Measurements from ENCODE around the gene MKX. TPM values are rescaled to one million over a fixed set of nuclear protein-coding genes. Genes with fewer than 3 reads are reported as not detected.

Gene MKX
- total RNA-seq, 3 donors from 2014 or later: 1.4 to 2.3 (median 1.8) TPM

DNA sequence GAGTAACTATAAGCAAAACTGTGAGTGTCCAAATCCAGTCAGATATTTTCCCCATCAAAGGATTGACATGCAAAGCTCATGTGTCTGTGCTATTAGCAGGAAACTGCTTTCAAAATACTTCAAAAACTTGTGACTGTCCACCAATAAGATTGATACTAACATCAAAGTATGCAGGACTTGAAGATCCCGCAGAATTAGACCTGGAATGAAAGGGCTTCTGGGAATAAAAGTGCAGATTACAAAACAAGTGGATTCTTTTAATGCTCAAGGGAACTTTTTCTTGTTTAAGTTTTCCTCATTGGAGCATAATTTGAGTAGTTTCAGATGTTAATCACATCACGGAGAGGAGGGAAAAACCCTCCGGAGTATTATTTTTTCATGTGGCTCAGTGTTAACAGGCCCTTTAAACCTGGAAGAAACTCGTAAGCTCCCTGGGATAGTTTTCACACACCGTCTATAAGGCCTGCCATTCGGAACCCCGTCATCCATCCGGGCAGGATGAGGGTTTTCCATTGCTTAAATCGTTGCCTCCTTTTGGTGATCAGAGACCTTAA, 33.9 kb upstream of the MKX start:
- Histone ChIP-seq H3K27me3 (peaks cover 0 to 3% of the 10 kb centered on the region in 2 donors), H3K27ac (no peak overlapping the region), H3K9me3 (peaks cover 6% of the 10 kb centered on the region in 2 donors), H3K4me3 (no peak overlapping the region), H3K4me1 (no peaks in the 10 kb centered on the region), H3K36me3 (no peaks in the 10 kb centered on the region)
- no peak for TF ChIP-seq POLR2AphosphoS5 (IDR thresholded peaks at IDR 0.05)
- no peak for TF ChIP-seq POLR2A (IDR thresholded peaks at IDR 0.05)
- TF ChIP-seq, protein P1, sequence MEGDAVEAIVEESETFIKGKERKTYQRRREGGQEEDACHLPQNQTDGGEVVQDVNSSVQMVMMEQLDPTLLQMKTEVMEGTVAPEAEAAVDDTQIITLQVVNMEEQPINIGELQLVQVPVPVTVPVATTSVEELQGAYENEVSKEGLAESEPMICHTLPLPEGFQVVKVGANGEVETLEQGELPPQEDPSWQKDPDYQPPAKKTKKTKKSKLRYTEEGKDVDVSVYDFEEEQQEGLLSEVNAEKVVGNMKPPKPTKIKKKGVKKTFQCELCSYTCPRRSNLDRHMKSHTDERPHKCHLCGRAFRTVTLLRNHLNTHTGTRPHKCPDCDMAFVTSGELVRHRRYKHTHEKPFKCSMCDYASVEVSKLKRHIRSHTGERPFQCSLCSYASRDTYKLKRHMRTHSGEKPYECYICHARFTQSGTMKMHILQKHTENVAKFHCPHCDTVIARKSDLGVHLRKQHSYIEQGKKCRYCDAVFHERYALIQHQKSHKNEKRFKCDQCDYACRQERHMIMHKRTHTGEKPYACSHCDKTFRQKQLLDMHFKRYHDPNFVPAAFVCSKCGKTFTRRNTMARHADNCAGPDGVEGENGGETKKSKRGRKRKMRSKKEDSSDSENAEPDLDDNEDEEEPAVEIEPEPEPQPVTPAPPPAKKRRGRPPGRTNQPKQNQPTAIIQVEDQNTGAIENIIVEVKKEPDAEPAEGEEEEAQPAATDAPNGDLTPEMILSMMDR (IDR thresholded peaks at IDR 0.05): no peak
- intact Hi-C loops (cut with DNase I; ENCODE audit: low total_unique reads): no loop called here
- no peak for DNase-seq (ENCODE audit: low spot score in 2 of 2)

DNA sequence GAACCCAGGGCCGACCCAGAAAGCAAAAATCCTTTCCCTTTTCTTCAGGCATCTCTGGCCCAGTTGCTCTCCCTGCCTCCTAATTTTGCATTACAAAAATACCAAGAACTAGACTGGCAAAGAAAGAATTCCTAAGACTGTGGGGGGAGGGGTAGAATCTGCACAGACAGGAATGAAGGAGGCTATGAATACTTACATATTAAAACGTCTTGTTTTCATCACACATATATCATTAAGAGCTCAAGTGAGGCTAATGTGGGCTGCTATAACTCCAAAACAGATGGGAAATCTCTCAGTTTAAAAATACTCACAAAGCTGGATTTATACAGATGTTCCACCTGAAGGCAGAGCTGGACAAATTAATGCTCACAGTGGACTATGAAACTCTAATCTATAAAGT, 29.2 kb upstream of the MKX start:
- Histone ChIP-seq H3K9me3 (no peaks in the 10 kb centered on the region), H3K27me3 (peaks cover 0 to 9% of the 10 kb centered on the region in 2 donors), H3K36me3 (no peaks in the 10 kb centered on the region), H3K4me1 (no peaks in the 10 kb centered on the region), H3K4me3 (no peak overlapping the region), H3K27ac (no peak overlapping the region)
- DNase-seq (ENCODE audit: low spot score in 2 of 2): no peak
- TF ChIP-seq, protein P1 (IDR thresholded peaks at IDR 0.05): no peak
- TF ChIP-seq POLR2A (IDR thresholded peaks at IDR 0.05) (no peak), POLR2AphosphoS5 (IDR thresholded peaks at IDR 0.05) (no peak)
- intact Hi-C loops (cut with DNase I; ENCODE audit: low total_unique reads): no loop called here

DNA sequence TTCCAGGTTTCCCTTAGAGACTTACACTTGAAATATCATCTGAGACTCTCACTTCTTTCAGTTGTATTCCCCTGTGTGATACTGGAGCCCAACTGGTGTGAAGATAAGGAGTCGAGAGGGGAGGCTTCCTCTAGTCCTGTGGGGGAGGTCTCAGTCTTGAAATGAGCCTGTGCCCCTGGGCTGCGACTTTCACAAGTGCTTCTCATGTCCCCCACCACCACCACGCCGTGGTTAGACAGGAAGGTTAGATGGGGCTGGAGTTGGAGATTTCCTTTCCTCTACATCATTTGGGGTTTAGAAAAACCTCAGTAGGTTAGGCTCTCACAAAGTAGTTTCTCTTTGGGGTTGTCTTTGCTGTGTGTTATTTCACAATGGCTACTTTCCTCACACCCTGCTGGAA, 25.6 kb upstream of the MKX start:
- TF ChIP-seq, protein P1 (IDR thresholded peaks at IDR 0.05): no peak
- TF ChIP-seq POLR2AphosphoS5 (IDR thresholded peaks at IDR 0.05) (no peak), POLR2A (IDR thresholded peaks at IDR 0.05) (no peak)
- no peak overlapping the region for H3K4me3 ChIP-seq
- no peaks in the 10 kb centered on the region for H3K36me3 ChIP-seq
- no peak overlapping the region for H3K27ac ChIP-seq
- intact Hi-C loops (cut with DNase I; ENCODE audit: low total_unique reads): no loop called here
- H3K4me1 ChIP-seq: no peaks in the 10 kb centered on the region
- no peak for DNase-seq (ENCODE audit: low spot score in 2 of 2)
- peaks cover 0 to 9% of the 10 kb centered on the region in 2 donors for H3K27me3 ChIP-seq
- H3K9me3 ChIP-seq: no peaks in the 10 kb centered on the region

DNA sequence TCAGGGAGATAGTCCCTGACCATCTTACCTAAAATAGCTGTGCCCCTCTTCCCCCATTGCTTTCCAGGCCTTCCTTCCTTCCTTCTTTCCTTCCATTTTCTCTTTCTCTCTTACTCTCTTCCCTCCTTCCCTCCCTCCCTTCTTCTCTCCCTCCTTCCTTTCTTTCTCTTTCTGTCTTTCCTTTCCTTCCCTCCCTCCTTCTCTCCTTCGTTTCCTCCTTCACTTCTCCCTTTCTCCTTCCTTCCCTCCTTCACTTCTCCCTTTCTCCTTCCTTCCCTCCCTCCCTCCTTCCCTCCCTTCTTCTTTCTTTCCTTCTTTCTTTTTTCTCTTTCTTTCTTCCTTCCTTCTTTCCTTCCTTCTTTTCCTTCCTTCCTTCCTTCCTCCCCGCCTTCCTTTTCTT, 24.6 kb upstream of the MKX start:
- peaks cover 0 to 6% of the 10 kb centered on the region in 2 donors for H3K27me3 ChIP-seq
- H3K36me3 ChIP-seq: no peaks in the 10 kb centered on the region
- no peak overlapping the region for H3K27ac ChIP-seq
- intact Hi-C loops (cut with DNase I; ENCODE audit: low total_unique reads): no loop called here
- H3K4me1 ChIP-seq: no peaks in the 10 kb centered on the region
- no peak overlapping the region for H3K4me3 ChIP-seq
- no peak for DNase-seq (ENCODE audit: low spot score in 2 of 2)
- TF ChIP-seq, protein P1 (IDR thresholded peaks at IDR 0.05): no peak
- TF ChIP-seq POLR2AphosphoS5 (IDR thresholded peaks at IDR 0.05) (no peak), POLR2A (IDR thresholded peaks at IDR 0.05) (no peak)
- H3K9me3 ChIP-seq: no peaks in the 10 kb centered on the region

DNA sequence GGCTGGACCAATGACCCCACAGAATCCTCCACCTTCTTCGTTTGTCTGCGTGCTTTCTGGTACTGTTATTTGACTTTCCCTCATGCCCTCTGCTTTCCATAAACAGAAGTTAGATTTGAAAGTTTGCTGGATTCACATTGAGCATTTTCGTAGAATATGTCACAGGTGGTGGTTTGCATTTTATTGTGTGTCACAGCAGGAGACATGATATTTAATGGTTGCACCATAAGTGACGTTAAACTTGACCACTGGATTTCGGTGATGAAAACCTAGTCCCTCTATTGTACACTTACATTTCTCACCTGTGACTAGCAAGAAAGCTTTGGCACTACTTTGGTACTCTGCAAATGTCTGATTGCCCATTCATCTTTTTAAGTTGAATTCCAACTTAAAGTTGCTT, 15.2 kb upstream of the MKX start:
- intact Hi-C loops (cut with DNase I; ENCODE audit: low total_unique reads): no loop called here
- Histone ChIP-seq H3K4me3 (no peak overlapping the region), H3K9me3 (no peaks in the 10 kb centered on the region), H3K27me3 (no peaks in the 10 kb centered on the region), H3K4me1 (no peaks in the 10 kb centered on the region), H3K36me3 (no peaks in the 10 kb centered on the region), H3K27ac (no peak overlapping the region)
- no peak for DNase-seq (ENCODE audit: low spot score in 2 of 2)
- TF ChIP-seq POLR2AphosphoS5 (IDR thresholded peaks at IDR 0.05) (no peak), POLR2A (IDR thresholded peaks at IDR 0.05) (no peak)
- TF ChIP-seq, protein P1 (IDR thresholded peaks at IDR 0.05): no peak

All from breast epithelium (tissue), 4 donors.